ENCODE measurements around the gene NAP1L4.

The NAP1L4 gene

GRCh38 chr11:2995031-2995561, 3.0 kb upstream of the NAP1L4 start:
- no peak for TF ChIP-seq CTCF (IDR thresholded peaks at IDR 0.05; ENCODE audit: control insufficient read depth, insufficient read depth, low read depth, low read length, missing control alignments)
- no peak overlapping the region for H3K4me3 ChIP-seq (ENCODE audit: control insufficient read depth, low read depth, low read length)
- no peak for DNase-seq (ENCODE audit: low read depth)

- TF ChIP-seq CTCF (IDR thresholded peaks at IDR 0.05; ENCODE audit: control insufficient read depth, insufficient read depth, low read depth, low read length, missing control alignments), result no peak
- no peak for DNase-seq (ENCODE audit: low read depth)
These were observed 2.2 kb upstream of the NAP1L4 start for GRCh38 chr11:2994336-2994730.

GRCh38 chr11:2992997-2993325, 832 bp upstream of the NAP1L4 start:
- H3K4me3 ChIP-seq (ENCODE audit: control insufficient read depth, low read depth, low read length), result peak overlapping the region; percentile 63
- no peak for DNase-seq (ENCODE audit: low read depth)
- TF ChIP-seq CTCF (IDR thresholded peaks at IDR 0.05; ENCODE audit: control insufficient read depth, insufficient read depth, low read depth, low read length, missing control alignments), result no peak

More at GRCh38 chr11:2994336-2994730, 2.2 kb upstream of the NAP1L4 start:
- no peak overlapping the region for H3K4me3 ChIP-seq (ENCODE audit: control insufficient read depth, low read depth, low read length)

GRCh38 chr11:2991452-2992233, 486 bp downstream of the NAP1L4 start:
- no peak for DNase-seq (ENCODE audit: low read depth)
- no peak for TF ChIP-seq CTCF (IDR thresholded peaks at IDR 0.05; ENCODE audit: control insufficient read depth, insufficient read depth, low read depth, low read length, missing control alignments)
- H3K4me3 ChIP-seq (ENCODE audit: control insufficient read depth, low read depth, low read length), result peak overlapping the region; percentile 63

GRCh38 chr11:2990617-2991451, 1.3 kb downstream of the NAP1L4 start:
- TF ChIP-seq CTCF (IDR thresholded peaks at IDR 0.05; ENCODE audit: control insufficient read depth, insufficient read depth, low read depth, low read length, missing control alignments), result no peak
- peak overlapping the region; percentile 63 for H3K4me3 ChIP-seq (ENCODE audit: control insufficient read depth, low read depth, low read length)
- DNase-seq (ENCODE audit: low read depth), result no peak

- DNase-seq (ENCODE audit: low read depth), result no peak
- H3K4me3 ChIP-seq (ENCODE audit: control insufficient read depth, low read depth, low read length), result no peak overlapping the region; the same call in 1 of the 2 replicates
- TF ChIP-seq CTCF (IDR thresholded peaks at IDR 0.05; ENCODE audit: control insufficient read depth, insufficient read depth, low read depth, low read length, missing control alignments), result no peak
These were observed 2.6 kb downstream of the NAP1L4 start for GRCh38 chr11:2989551-2989950.

Data from AG09309 (cell line).